GM12873 (cell line): Measurements from ENCODE around the gene CRIM1.

Experiments
- TF ChIP-seq, protein P1 (sequence below): IDR thresholded peaks from 2 replicates; pipeline ENCODE4 v1.5.1; 2012; ENCODE audit warnings: low read depth, mild to moderate bottlenecking, moderate library complexity, low read length, control low read depth; ENCODE audit not compliant: insufficient read depth; ENCODE audit errors: missing control alignments

The CRIM1 gene

DNA sequence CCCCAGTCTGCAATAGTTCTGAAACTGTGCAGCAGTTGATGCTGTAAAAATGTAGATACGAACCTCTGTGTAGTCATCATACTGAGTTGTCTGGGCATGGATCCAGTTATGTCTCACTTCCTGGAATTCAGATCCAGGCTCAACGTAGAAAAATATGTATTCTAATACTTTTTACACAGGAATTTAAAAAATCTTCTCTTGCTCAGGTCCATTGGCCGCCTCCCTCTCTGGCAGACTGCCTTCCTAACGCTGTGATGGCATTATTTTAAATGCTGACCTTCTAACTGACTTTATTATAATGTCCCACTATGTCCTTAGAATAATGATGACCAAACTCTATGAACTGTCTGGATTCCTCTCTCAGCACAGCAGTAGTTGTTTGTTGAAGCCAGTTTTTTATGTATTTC is 122.8 kb downstream of the CRIM1 start:
- TF ChIP-seq, protein P1, sequence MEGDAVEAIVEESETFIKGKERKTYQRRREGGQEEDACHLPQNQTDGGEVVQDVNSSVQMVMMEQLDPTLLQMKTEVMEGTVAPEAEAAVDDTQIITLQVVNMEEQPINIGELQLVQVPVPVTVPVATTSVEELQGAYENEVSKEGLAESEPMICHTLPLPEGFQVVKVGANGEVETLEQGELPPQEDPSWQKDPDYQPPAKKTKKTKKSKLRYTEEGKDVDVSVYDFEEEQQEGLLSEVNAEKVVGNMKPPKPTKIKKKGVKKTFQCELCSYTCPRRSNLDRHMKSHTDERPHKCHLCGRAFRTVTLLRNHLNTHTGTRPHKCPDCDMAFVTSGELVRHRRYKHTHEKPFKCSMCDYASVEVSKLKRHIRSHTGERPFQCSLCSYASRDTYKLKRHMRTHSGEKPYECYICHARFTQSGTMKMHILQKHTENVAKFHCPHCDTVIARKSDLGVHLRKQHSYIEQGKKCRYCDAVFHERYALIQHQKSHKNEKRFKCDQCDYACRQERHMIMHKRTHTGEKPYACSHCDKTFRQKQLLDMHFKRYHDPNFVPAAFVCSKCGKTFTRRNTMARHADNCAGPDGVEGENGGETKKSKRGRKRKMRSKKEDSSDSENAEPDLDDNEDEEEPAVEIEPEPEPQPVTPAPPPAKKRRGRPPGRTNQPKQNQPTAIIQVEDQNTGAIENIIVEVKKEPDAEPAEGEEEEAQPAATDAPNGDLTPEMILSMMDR, result no peak

DNA sequence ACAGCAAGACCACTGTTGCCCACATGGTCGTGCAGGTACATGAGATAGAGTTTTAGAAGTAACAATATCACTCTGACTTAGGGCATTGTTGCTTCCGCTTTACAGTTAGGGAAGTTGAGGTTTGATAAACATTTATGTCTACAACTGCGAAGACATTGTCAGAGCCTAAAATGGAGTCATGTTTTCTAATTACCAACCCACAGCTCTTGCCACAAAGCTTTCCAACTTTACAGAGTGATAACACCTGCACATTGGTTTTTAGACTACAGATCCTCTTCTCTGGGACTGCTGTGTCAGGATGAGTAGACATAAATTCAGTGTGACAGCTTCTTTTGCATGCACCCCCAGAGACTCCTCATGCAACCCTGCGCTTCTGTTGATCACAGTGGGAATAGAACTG is 123.4 kb downstream of the CRIM1 start:
- TF ChIP-seq, protein P1, result no peak

GRCh38 chr2:36479406-36479805 is 123.8 kb downstream of the CRIM1 start:
- TF ChIP-seq, protein P1, result no peak

DNA sequence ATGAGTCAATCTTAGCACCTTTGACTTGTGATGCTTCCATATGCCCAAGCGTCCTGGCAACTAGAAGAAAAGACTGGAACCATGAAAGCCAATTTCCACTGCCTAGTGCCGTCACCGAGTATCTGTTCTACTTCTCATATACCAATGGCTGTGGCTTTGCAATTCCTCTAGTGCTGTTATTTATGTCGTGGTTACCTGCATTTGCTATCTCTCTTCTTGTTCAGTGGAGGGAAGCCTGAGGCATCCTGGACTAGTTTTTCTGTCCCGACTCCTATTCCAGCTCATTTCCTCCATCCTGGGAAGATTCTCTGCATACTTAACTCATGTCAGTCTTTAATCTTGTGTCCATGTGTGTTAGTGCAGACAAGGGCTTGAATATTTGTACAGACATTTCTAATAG is 124.5 kb downstream of the CRIM1 start:
- TF ChIP-seq, protein P1, result no peak

- TF ChIP-seq, protein P1, result no peak
These were observed 125.1 kb downstream of the CRIM1 start for GRCh38 chr2:36480636-36481035.

DNA sequence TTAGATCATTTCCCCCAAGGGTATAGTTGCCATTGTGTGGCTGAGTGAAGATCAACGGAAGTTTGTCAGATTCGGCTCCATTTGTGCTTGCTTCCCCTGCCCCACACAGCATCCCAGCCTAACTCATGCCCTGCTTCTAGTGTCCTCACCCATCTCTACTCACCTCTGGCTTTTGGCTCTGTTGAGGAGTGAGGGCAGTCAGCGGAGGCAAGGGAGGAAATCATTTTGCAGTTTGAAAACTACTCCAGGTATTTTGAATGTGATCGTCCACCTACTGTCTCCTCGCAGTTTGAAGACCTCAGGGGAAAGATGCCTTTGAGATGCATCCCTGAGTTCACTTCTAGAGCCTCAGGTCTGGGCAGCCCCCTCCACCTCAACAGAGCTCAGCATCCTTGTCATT is 126.1 kb downstream of the CRIM1 start:
- TF ChIP-seq, protein P1, result no peak

DNA sequence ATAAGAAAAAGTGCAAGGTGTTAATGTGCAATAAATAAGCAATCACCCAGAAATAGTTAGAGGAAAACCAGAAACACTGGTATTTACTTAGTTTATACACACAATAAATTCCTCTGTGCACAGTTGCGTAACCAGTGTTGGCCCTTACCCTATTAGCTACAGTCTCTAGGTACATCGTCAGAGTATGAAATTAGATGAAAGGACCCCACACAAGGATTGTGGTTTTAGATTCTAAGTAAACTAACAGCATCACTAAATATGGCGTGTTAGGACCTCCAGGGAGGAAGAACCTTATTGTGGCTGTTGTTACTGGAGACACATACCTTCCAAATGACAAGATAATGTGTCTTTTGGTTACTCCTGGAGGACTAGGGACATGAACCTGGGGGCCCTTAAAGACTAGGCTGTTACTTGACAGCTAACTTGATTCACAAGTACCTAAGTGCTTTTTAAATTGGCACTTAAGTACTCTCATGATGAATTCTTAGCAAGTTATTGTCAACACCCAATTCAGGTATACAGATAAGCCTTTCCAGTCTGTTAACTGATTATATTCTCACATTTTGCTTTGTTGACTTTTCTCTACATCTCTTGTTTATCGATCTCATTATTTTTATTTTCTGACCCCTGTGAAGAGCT is 127.1 kb downstream of the CRIM1 start:
- TF ChIP-seq, protein P1, result no peak
